PFSK-1 (cell line): ENCODE results near the gene COPS8.

Source experiments
- POLR2AphosphoS5 ChIP-seq: IDR thresholded peaks from 2 replicates; pipeline ENCODE4 v1.6.1; 2012; ENCODE audit warnings: low read depth, mild to moderate bottlenecking, control low read depth, low read length, moderate library complexity
- REST ChIP-seq, 2 experiments: IDR thresholded peaks; 2 replicates each; pipeline versions ENCODE4 v1.6.1 to v1.8.0; 2011 to 2012; ENCODE audit warnings: low read depth in 2 of 2, low read length in 2 of 2, control low read depth in 1 of 2, inconsistent platforms in 1 of 2, mild to moderate bottlenecking in 1 of 2, moderate library complexity in 1 of 2; ENCODE audit not compliant: insufficient read depth in 1 of 2
- SIN3A ChIP-seq: IDR thresholded peaks from 2 replicates; pipeline ENCODE4 v1.6.1; 2012; ENCODE audit warnings: mild to moderate bottlenecking, low read length, moderate library complexity, borderline replicate concordance; ENCODE audit not compliant: insufficient read depth
- TAF1 ChIP-seq: IDR thresholded peaks from 2 replicates; pipeline ENCODE4 v1.6.1; 2012; ENCODE audit warnings: low read length, control low read depth, borderline replicate concordance; ENCODE audit not compliant: insufficient read depth

- TF ChIP-seq REST (IDR thresholded peaks at IDR 0.05; ENCODE audit: insufficient read depth in 1 of 2, low read depth in 2 of 2, low read length in 2 of 2): no peak
- TF ChIP-seq POLR2AphosphoS5: no peak
- no peak for TF ChIP-seq TAF1
- no peak for TF ChIP-seq SIN3A
Measured at GRCh38 chr2:237126519-237127174, 41.0 kb downstream of the COPS8 start.
